ENCODE measurements around the gene CHRNB4.

The CHRNB4 gene

DNA sequence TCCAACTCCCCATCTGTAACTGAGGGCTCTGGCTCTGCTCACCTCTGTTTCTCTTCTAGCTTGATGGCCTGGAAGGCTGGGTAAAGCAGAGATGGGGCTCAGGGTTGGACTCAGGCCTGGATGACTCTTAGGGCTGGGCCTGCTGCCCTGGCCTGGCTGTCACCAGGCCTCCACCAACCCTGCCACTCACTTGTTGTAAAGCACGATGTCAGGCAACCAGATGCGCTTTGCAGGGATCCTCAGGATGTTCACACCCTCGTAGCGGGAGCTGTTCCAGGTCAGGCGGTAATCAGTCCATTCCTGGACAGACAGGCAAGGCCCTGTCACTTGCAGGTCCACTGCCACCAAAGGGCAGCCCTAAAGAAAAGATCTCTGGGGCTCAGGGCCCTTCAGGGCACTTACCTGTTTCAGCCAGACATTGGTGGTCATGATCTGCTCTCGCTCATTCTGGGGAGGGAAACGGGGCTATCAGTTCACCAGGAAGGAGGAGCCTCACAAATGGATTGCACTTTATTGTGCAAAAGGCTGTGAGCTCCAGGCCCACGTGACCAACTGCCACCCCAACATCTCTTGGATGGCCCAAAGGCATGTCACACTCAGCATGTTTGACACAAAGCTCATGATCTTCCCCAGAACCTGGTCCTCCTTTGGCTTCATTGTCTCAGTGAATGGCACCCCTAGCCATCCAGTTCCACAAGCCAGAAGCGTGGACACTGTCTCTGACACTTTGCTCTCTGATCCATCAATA lies 9.9 kb downstream of the CHRNB4 start:
- no peak for DNase-seq

DNA sequence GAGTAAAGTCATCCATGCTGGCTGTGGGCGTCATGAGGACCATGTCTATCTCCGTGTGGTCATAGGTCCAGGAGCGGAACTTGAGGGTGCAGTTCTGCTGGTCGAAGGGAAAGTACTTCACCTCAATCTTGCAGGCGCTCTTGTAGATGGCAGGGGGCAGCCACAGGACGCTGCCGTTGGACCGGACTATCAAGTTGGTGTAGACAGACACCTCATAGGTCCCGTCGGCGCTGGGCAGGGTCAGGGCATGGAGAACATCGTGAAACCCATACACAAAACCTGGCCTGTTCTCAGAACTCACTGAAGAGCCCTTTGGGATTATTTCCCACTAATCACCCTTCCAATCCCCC lies 11.3 kb downstream of the CHRNB4 start:
- no peak for DNase-seq

DNA sequence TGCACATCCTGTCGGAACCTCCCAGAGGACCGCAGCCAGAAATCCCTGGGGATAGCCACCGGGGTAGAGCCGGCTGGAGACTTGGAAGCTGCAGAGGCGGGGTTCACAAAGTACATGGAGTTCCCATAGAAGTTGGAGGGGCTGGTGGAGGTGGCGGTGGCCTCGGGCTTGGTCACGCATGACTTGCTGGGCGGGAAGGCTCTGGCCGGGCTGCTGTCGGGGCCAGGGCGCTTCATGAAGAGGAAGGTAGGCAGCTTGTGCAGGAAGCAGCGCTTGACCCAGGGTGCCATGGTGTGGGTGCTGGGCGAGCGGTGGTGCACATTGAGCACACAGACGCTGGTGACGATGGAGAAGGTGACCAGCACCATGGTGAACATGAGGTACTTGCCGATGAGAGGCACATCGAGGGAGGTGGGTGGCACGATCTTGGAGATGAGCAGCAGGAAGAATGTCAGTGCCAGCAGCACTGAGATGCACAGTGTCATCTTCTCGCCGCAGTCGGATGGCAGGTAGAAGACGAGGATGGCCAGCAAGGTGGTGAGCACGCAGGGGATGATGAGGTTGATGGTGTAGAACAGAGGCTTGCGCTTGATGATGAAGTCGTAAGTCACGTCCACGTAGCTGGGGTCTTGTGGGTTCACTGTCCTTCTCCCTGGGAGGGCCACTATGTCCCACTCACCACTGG lies 11.8 kb downstream of the CHRNB4 start:
- DNase-seq, result peak; percentile 1

DNA sequence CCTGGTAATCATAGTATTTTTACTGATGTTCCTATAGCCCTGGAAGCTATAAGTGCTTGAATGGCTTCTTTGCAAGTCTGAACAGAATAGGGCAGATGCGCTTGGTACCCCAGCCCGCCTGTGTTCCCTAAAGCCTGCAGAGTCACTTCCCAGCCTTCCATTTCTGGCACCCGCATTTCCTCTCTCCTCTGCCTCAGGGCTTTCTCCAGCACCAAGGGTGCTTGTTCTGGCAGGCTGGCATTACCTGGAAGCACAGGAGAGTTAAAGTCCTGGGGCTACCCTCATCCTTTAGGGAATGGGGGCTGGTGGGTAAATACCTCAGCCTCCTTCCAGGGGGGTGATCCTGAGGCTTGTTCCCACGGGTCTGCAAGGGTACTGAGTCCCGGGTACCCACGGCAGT lies 12.8 kb downstream of the CHRNB4 start:
- DNase-seq, result no peak

DNA sequence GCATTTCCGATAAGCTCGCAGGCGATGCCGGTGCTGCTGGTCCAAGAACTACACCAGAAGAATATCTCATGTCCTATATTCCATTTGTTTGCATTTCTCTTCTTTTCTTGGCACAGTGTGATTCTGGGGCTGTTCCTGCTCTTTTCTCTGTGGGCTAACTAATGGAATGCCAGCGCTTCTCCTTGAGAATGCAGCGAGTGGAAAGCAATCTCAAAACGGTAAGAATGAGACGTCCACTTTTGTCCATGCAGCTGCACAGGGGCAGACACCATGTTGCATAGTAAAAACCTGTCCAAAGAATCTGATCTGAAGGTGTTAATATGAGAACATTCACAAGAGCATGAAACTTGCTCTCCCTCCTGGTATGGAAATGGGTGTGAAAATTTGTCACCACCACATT lies 13.7 kb downstream of the CHRNB4 start:
- DNase-seq, result no peak

DNA sequence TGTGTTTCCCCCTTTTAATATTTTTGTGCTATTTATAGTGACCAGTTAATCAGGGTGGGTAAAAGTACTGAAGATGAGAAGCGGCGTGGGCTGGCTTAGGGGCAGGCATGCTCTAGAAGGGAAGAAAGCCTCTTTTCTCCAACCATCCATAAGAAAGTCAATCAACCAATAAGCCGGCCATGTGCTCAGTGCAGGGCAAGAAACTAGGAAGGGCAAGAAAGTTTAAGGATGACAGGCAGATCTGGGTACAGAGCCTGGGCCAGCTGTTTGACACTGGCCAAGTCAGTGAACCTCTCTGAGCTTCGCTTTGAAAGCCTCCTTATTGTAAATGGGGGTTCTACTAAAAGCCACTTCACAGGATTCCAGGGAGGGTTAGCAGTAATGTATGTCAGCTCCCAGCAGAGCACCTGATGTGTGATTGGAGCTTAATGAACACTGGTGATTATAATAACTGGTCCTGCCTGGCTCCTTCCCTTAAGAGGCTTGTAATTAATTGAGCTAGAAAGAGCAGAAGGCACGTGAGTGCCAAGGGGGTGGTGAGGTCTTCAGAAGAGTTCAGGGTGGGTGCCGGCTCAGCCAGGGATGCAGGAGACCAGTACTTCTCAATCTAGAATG lies 14.5 kb downstream of the CHRNB4 start:
- DNase-seq, result no peak

DNA sequence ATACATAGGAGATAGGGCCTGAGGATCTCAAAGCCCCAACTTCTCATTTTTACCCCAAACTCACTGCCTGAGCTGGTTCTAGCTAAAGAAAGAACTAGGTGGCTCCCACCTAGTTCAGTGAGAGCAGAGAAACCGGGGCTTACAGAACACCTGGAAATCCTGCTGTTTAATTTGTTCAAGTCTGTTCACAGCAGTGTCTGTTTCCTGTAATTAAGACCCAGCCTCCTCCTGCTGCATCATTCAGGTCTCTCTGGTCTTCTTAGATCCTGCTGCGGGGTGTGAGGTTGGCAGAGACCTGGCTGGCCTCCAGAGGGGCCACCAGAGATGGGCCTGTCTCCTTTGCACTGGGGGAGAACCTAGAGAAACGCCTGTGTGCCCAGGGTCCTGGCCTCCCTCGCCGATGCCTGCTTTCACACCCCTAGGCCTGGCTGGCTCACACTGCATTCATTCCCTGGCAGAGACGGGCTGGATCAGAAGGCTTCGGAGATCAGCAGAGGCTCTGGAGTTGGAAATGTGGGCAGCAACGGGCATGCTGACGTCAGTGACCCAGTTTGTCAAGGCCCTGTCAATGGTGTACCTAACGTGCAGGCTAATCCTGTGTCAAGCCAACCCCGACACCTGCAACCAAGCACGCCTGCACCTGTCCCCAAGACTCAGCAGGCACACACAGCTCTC lies 15.3 kb downstream of the CHRNB4 start:
- no peak for DNase-seq

DNA sequence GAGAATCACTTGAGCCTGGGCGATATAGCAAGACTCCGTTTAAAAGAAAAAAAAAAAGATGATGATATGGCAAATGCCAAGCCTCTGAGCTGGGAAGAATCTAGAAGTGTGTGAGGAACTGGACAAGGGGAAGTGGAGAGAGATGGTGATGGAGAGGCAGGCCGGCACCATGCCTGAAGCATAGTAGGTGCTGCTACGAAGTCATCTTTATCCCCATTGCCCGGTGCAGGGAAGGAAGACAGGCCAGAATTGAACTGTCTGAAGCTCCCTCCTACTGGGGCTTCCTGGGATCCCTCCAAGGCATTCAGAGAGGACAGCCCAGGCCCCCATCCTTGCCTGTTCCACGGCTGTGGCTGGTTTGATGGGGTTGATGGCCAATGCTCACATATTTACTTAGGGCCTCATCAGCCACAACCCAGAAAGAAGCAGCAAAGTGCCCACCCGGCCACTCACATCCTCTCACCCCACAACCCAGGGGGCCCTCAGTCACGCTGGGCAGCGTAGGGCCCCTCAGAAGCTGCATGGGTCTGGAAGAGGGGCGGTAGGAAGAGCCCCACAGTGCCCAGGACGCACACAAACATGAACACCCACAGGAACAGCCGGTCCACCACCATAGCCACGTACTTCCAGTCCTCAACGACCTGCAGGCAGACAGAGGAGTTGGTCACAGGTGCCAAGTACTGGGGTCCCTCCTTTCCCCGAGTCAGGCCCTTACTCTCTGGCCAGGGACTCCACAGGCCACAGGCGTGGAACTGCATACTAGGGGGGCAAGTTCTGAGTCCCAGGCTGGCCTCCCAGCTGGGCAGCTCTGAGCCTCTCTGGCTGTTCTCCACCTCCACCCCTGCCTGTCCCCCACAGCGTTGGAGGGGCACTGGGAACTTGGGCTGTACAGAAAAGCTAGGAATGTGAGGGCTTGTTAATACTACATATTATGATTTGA lies 16.1 kb downstream of the CHRNB4 start:
- no peak for DNase-seq

DNA sequence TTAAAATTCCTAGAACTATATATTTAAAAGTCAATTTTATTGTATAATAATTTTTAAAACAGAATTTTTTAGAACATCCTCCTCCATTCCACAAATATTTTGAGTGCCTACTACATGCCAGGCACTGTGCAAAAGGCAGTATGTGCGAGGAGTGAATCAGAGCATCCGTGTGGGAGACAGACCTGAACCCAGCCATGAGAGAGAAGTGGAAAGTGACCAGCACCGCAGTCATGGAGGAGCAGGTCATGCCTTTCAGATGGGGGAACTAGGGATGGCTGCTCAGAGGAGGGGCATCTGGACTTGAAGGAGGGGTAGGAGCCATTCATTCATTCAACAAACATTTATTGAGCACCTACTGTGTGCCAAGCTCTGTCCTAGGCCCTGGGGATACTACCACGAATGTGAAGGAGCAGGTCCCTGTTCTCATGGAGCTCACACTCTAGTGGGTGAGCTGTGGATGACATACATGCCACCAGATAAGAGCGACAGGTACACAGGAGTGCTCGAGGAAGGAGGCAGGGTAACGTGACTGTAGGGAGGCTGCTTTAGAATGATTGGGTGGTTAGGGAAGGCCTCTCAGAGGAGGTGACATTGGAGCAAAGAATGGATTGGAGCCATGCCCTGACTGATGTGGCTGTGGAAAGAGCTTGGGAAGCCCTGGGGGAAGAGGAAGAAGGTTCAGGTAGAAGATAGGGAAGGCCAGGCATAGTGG lies 17.1 kb downstream of the CHRNB4 start:
- DNase-seq, result no peak

DNA sequence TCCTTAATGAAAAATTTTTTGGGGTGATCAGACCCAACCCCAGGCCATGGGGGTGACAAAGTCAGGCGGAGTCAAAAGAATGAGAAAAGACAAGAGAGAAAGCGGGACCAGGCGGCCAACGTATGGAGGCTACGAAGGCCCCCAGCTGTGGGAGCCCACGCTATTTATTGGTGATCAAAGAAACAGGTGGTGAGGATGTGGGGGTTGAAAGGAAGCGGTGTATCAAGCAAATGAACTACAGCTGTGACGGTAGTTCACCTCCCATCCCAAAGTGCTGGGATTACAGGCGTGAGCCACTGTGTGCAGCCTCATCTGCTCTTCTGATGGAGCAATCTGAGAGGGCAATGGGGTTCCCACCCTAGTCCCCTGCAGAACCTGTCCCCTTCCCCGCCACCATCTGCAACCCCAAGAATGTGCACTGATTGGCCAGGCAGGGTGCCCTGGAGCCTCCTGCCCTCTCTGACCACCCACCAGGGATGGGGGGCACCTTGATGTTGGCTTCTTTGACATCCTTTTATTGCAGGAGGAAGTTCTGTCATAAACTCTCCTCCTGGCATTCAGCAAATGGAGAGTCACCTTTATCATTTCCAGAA lies 19.1 kb downstream of the CHRNB4 start:
- no peak for DNase-seq

DNA sequence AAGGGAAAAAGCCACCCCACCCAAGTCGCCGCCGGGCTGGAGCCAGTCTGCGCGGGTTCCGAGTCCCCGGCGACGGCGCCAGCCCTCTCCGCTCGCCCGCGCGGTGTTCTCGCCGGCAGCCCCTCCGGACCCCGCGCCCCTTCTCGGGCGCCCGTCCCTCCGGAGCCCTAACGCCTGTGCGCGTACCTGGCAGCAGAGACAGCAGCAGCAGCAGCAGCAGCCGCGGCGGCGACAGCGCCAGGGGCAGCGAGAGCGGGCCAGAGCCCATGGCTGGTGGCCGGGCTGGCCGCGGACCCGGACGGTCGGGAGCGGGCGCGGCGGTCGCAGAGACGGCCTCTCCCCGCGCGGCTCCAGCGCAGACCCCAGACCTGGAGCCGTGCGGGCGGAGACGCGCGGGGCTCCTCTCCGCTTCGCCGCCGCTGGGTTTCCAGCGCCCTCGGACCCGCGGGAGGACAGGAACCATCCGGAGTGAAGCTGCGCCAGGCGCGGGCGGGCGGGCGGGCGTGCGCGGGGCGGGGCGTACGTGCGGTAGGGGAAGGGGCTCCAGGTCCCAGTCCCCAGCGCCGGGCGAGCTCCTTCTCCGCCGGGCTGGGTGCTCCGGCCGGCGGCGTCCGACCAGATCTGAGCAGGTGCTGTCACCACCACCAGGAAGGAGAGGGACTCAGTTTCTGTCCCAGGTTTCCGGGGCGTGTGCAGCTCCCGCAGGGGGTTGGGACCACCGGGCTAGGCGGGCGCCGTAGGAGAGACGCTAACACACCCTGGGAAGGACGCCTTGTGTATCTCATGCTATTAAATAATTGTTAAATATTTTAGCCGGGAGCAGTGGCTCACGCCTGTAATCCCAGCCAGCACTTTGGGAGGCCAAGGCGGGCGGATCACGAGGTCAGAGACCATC lies 20.2 kb downstream of the CHRNB4 start, which contains the start of gene CHRNA3:
Gene CHRNA3, minus strand, starts transcription at position 470 of the 895 bp plus-strand sequence. Its CDS starts 202 bp downstream, at position 268.
- peak; percentile 6 for DNase-seq

DNA sequence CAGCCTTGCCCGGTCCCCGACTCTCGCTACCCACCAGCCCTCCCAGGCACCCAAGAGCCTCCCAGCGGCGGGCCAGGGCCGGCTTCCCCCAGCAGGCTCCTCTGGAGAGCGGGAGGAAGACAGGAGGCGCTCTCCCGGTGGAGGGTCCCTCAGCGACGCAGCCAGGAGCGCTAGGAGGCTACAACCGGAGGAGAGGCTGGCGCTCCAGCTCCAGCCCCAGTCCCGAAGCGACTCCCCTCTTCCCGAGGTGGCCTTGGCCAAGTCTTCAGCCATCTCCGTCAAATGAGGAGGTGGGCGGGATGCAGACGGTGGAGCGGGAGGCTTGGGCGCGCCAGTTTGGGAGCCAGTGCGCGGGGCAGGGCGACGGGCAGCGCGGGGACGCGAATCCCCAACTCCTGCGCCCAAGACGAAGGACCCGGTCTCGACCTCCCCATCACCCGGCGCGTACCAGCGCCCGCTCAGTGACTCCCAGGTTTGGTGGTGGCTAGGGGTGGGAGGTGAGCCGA lies 20.9 kb downstream of the CHRNB4 start:
- peak; percentile 7 for DNase-seq

DNA sequence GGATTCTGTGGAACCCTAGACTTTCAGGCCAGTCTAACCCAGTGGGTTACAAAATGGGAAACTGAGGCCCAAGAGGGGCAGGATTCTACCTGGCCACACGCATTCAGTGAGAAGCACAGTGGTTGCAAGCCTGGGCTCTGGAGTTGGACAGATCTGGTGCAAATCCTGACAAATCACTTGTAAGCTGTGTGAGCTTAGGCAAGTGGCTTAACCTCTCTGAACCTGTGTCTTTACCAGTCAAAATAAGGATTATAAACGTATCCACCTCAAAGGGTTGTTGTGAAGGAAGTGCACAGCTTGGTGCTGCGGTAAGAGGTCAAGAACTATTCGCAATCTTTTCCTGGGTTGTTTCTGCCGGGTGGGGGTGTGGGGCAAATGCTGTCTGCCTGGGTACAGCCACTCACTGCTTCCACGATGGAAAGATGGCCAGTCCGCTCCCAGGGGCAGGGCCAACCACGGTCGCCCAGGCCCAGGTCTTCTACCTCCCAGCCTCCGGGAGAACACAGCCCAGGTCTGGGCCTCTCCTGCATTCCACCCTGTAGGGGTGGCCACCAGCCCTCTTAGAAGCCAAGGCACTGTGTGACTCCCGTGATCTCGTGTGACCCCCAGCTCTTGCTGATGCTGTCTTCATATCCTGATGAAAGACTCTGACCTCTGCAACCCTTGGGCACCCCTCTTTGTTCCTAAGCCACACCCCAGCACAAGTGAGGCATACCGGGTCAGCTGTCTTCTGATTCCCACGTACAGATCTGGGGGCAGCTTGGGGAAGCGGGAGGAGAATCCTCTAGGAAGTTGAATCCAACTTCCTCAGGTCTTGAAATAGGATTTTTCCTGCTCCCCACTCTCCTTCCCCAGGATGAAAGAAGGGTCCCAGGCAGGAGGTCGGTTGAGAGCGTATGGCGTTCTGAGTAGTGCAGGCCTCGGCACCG lies 21.7 kb downstream of the CHRNB4 start:
- no peak for DNase-seq

DNA sequence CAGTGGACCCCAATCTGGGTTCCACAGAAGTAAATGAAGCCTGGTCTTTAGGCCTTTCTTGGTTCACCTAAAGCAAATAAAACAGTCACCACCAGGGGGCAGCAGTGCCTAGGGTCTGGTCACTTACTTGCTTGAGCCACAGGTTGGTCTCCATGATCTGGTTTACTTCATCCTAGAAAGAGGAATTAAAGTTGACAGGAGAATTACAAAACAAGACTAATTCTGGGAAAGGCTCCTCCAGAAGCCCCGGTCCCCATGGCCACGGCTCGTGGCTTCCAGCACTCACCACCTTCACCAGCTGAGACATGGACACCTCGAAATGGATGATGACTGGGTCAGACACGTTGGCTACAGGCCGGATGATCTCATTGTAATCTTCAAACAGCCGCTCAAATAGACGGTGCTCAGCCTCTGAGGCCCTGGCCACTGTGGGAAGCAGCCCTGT lies 22.5 kb downstream of the CHRNB4 start:
- peak; percentile 53 for DNase-seq

DNA sequence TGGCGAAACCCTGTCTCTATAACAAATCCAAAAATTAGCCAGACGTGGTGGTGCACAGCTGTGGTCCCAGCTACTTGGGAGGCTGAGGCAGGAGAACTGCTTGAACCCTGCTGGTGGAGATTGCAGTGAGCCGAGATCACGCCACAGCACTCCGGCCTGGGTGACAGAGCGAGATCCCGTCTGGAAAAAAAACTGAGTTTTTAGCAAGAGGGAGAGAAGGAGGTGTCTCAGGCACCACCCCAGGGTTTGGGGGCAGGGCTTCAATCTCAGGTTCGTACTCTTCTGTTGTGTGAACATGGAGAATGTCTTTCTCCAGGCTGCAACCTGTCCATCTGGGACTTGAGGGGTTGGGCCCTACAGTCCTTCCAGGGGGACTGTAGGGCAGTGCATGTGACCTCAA lies 22.9 kb downstream of the CHRNB4 start:
- no peak for DNase-seq

DNA sequence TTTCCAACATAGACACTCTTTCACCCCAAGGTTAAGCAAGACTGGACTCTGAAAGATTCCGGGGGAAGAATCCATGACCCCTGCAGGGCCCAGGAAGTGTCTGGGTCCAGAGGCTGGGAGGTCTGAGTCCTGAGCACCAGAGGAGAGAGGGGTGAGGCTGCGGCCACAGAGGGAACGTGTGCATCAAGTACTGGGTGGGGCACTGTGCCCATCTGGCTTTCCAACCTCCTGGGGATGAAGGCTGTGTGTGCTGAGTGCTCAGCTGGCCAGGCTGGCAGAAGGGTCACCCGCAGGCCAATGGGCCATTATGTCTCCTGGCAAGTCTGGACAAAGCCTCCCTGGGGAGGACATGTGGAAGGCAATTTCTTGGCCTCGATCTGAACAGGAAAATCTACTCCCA lies 23.5 kb downstream of the CHRNB4 start:
- no peak for DNase-seq

DNA sequence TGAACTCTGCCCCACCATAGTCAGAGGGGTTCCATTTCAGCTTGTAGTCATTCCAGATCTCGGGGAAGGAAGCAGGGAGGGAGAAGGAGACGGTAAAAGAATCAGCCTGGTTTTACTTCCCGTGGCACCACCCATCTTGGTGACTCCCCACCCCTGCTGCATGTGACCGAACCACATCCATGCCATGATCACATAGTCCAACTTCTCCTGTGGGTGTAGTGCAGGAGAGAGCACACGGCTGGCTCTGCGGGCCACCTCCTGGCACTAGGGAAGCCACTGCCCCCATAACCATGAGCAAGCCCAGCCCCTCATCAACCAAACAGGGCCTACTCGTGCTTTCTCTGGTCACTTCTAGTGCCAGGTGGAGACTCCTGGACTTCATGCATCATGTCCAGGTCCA lies 23.9 kb downstream of the CHRNB4 start:
- DNase-seq, result no peak

DNA sequence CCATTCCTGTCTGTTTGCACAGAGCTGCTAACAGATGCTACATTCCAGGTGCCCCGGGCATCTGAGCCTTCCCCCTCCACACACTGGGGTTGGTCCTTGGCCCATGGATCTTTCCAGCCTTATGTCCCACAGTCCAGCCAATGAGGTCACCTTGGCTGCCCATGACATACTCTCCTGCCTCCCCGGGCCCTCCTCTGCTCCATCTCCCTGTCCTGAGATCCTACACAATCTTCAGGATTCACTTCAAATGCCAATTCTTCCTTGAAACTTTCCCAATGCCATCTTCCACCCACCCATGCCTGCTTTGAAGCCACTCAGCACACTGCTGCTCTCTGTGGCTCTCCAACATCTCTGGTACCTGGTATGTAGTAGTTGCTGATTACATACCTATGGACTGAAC lies 24.5 kb downstream of the CHRNB4 start:
- DNase-seq, result no peak

DNA sequence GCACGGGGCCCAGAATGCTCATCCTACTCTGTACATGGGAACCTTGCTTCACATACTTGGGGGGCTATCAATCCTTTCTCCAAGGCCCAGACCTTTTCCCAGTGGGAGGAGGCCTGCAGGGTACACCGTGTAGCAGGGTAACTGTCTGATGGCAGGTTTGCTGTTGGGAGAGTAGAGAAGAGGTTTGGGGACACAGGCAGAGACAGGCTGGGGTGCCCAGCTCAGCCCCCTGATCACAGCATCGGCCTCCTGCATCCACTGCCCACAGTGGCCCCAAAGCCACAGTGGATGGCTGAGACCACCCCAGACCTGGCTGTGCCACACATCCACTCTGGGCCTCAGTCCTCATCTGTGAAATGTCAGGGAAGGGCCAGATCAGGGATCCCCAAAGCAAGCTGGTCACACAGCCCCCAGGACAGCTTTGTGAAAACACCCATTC lies 25.8 kb downstream of the CHRNB4 start:
- DNase-seq, result no peak

Measured in NCI-H526 treated with DMSO at 0.1 percent for 48 hours (cell line).